Gastrocnemius medialis (tissue), 4 donors: ENCODE results near the gene ZCCHC14. TPM values are rescaled to one million over a fixed set of nuclear protein-coding genes. Genes with fewer than 3 reads are reported as not detected.
A peak's percentile ranks its signal among the peaks of the same experiment; 100 is the strongest.

Source experiments
- ATAC-seq, 2 donors: fragments of 150-250 bp; one replicate each; pipeline ENCODE4 v1.9.1; 2016
- DNase-seq, 2 donors: peaks; one replicate each; pipeline ENCODE4 v3.0.0-alpha.2; 2019
- H3K27ac ChIP-seq, 4 donors: fragments of 200-600 bp; sonication (generic); 1 replicate in 1 of 4; 2 replicates in 3 of 4; pipeline ENCODE4 v1.5.1; 2016 to 2018; ENCODE audit warnings: mild to moderate bottlenecking in 2 of 4, moderate library complexity in 1 of 4
- H3K27me3 ChIP-seq, 3 donors: fragments of 200-600 bp; sonication (generic) in 2 of 3; 1 replicate in 1 of 3; 2 replicates in 2 of 3; pipeline versions ENCODE4 v1.5.1 to v1.6.0; 2016 to 2019; ENCODE audit warnings: mild to moderate bottlenecking in 1 of 3, moderate library complexity in 1 of 3
- H3K36me3 ChIP-seq, 2 donors: fragments of 200-600 bp; sonication (generic) in 1 of 2; one replicate each; pipeline ENCODE4 v1.5.1; 2017 to 2018
- H3K4me1 ChIP-seq, 2 donors: fragments of 200-600 bp; sonication (generic) in 1 of 2; one replicate each; pipeline ENCODE4 v1.5.1; 2016 to 2017; ENCODE audit warnings: mild to moderate bottlenecking in 2 of 2
- H3K4me3 ChIP-seq, 4 donors: fragments of 200-600 bp; sonication (generic) in 3 of 4; 1 replicate in 1 of 4; 2 replicates in 3 of 4; pipeline ENCODE4 v1.5.1; 2016 to 2019; ENCODE audit warnings: mild to moderate bottlenecking in 2 of 4
- H3K9me3 ChIP-seq, 3 donors: fragments of 200-600 bp; sonication (generic) in 2 of 3; 1 replicate in 1 of 3; 2 replicates in 2 of 3; pipeline ENCODE4 v1.5.1; 2016 to 2019
- POLR2A ChIP-seq, 2 donors: fragments of 450-650 bp; IDR thresholded peaks; one replicate each; pipeline ENCODE4 v1.6.1; 2017; ENCODE audit warnings: antibody characterized with exemption in 2 of 2, mild to moderate bottlenecking in 2 of 2, moderate library complexity in 2 of 2
- in situ Hi-C, 4 donors: fragments of 200-750 bp; cut with MboI; loops; one replicate each; pipeline versions ENCODE4 v1.15.0 to v1.8.0; 2017; ENCODE audit warnings: low sequenced_read_pairs in 4 of 4
- intact Hi-C: fragments of 100-400 bp; cut with DNase I; formaldehyde crosslinking; loops from one replicate; pipeline ENCODE4 v1.15.1; 2023; ENCODE audit warnings: low total_unique reads
- total RNA-seq, 4 donors: library from RNA; depleted of rRNA; stranded (reverse); fragments of >200 nt; gene quantifications; one replicate each; pipeline versions ENCODE4 v1.1.0 to v1.2.3, GENCODE V29; 2016
- TF ChIP-seq, protein P1 (sequence below), 5 experiments: fragments of 450-650 bp in 3 of 5; fragments of 200-600 bp in 2 of 5; sonication (generic) in 2 of 5; IDR thresholded peaks in 4 of 5; conservative IDR thresholded peaks in 1 of 5; 1 replicate in 4 of 5; 2 replicates in 1 of 5; pipeline ENCODE4 v1.5.1; 2016 to 2019; ENCODE audit warnings: antibody characterized with exemption in 5 of 5, mild to moderate bottlenecking in 3 of 5, moderate library complexity in 3 of 5

ZCCHC14 gene
- total RNA-seq, 4 donors from 2014 or later: 8.9 to 10.7 (median 9.3) TPM

GRCh38 chr16:87368029-87368770 lies 124.6 kb downstream of the ZCCHC14 start:
- intact Hi-C loops: no loop called here
- Histone ChIP-seq H3K4me3 (no peak overlapping the region), H3K27me3 (no peaks in the 10 kb centered on the region), H3K27ac (peak overlapping the region; percentile 71 to 97 (median 93)), H3K9me3 (no peaks in the 10 kb centered on the region), H3K36me3 (no peaks in the 10 kb centered on the region), H3K4me1 (peaks cover 70 to 87% of the 10 kb centered on the region in 2 donors)
- in situ Hi-C loops: no loop called here
- no peak for TF ChIP-seq POLR2A (IDR thresholded peaks at IDR 0.05)
- ATAC-seq: no peak
- no peak for DNase-seq

DNA sequence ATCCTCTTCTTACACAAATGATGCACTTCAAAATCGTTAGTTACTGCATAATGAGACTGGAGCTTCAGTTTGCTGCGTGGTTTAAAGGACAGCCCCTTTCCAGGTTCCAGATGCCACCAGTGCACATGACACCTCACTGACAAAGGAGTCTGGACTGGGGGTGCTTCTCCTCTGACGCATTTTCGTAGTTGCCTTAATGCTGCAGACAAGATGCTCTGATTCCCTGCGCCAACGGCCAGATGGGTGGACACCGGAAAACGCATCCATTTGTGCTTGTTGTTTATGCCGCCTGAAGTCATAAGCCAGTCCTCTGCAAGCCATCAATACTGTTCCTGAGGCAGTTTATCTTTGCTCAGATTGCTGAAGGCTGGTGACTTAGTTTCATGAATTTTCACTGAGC lies 125.3 kb downstream of the ZCCHC14 start:
- in situ Hi-C loops (no loop called here), intact Hi-C loops (no loop called here)
- Histone ChIP-seq H3K4me1 (peaks cover 75 to 94% of the 10 kb centered on the region in 2 donors), H3K36me3 (no peaks in the 10 kb centered on the region), H3K27me3 (no peaks in the 10 kb centered on the region), H3K4me3 (no peak overlapping the region), H3K9me3 (no peaks in the 10 kb centered on the region), H3K27ac (peak overlapping the region in 3 of 4 donors; percentile 93 to 97 (median 93))
- no peak for ATAC-seq
- TF ChIP-seq, protein P1, sequence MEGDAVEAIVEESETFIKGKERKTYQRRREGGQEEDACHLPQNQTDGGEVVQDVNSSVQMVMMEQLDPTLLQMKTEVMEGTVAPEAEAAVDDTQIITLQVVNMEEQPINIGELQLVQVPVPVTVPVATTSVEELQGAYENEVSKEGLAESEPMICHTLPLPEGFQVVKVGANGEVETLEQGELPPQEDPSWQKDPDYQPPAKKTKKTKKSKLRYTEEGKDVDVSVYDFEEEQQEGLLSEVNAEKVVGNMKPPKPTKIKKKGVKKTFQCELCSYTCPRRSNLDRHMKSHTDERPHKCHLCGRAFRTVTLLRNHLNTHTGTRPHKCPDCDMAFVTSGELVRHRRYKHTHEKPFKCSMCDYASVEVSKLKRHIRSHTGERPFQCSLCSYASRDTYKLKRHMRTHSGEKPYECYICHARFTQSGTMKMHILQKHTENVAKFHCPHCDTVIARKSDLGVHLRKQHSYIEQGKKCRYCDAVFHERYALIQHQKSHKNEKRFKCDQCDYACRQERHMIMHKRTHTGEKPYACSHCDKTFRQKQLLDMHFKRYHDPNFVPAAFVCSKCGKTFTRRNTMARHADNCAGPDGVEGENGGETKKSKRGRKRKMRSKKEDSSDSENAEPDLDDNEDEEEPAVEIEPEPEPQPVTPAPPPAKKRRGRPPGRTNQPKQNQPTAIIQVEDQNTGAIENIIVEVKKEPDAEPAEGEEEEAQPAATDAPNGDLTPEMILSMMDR (IDR thresholded peaks at IDR 0.05 in 4 of 5, conservative IDR thresholded peaks at IDR 0.05 in 1 of 5): no peak
- no peak for TF ChIP-seq POLR2A (IDR thresholded peaks at IDR 0.05)
- DNase-seq: no peak

DNA sequence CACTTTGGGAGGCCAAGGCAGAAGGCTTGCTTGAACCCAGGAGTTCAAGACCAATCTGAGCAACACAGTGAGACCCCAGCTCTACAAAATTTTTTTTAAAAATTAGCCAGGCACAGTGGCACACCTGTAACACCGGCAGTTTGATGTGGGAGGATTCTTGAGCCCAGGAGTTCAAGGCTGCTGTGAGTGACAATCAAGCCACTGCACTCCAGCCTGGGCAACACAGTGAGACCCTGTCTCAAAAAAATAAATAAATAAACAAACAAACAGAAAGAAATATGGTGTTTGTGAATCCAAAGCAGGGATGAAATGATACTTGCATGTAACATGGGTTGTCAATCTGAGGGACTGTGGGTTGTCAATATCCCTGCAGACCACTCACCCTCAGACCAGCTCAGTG lies 125.9 kb downstream of the ZCCHC14 start:
- no peaks in the 10 kb centered on the region for H3K27me3 ChIP-seq
- no peaks in the 10 kb centered on the region for H3K9me3 ChIP-seq
- intact Hi-C loops: no loop called here
- in situ Hi-C loops: no loop called here
- H3K4me1 ChIP-seq: peaks cover 80 to 96% of the 10 kb centered on the region in 2 donors
- ATAC-seq (no peak), DNase-seq (no peak)
- H3K27ac ChIP-seq: peak overlapping the region; percentile 92 to 97 (median 93)
- no peaks in the 10 kb centered on the region for H3K36me3 ChIP-seq
- TF ChIP-seq POLR2A (IDR thresholded peaks at IDR 0.05): no peak
- TF ChIP-seq, protein P1 (IDR thresholded peaks at IDR 0.05 in 4 of 5, conservative IDR thresholded peaks at IDR 0.05 in 1 of 5): no peak
- no peak overlapping the region for H3K4me3 ChIP-seq

DNA sequence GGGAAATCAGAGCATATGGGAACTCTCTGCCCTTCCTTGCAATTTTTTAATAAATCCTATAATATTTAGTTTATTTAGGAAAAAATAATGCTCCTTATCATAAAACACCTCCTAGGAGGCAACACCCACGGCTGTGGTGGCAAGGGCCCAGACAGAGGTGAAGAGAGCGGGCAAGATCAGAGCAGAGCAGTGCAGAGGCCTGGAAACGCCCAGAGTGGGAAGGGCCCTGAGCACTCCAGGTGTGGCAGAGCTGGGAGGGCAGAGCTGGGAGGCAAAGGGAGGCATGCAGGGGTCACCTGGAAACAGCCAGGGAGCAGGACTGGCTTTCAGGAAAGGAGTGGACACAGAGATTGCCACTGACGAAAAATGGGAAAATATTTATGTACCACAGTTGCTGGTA lies 126.5 kb downstream of the ZCCHC14 start:
- Histone ChIP-seq H3K36me3 (no peaks in the 10 kb centered on the region), H3K27ac (peak overlapping the region; percentile 92 to 97 (median 93)), H3K9me3 (no peaks in the 10 kb centered on the region), H3K4me3 (no peak overlapping the region), H3K4me1 (peaks cover 80 to 90% of the 10 kb centered on the region in 2 donors), H3K27me3 (no peaks in the 10 kb centered on the region)
- in situ Hi-C loops (no loop called here), intact Hi-C loops (no loop called here)
- TF ChIP-seq, protein P1 (IDR thresholded peaks at IDR 0.05 in 4 of 5, conservative IDR thresholded peaks at IDR 0.05 in 1 of 5): no peak
- TF ChIP-seq POLR2A (IDR thresholded peaks at IDR 0.05): no peak
- DNase-seq (no peak), ATAC-seq (no peak)

- Histone ChIP-seq H3K36me3 (no peaks in the 10 kb centered on the region), H3K27me3 (no peaks in the 10 kb centered on the region), H3K9me3 (no peaks in the 10 kb centered on the region), H3K4me1 (peaks cover 81 to 86% of the 10 kb centered on the region in 2 donors), H3K4me3 (no peak overlapping the region), H3K27ac (peak overlapping the region; percentile 92 to 97 (median 93))
- ATAC-seq (no peak), DNase-seq (no peak)
- intact Hi-C loops (no loop called here), in situ Hi-C loops (no loop called here)
- TF ChIP-seq, protein P1 (IDR thresholded peaks at IDR 0.05 in 4 of 5, conservative IDR thresholded peaks at IDR 0.05 in 1 of 5): no peak
- TF ChIP-seq POLR2A (IDR thresholded peaks at IDR 0.05): no peak
Measured at GRCh38 chr16:87365021-87365713, 127.7 kb downstream of the ZCCHC14 start.
